Measurements from ENCODE around the gene INSM1.

The INSM1 gene

GRCh38 chr20:20417876-20418676, 50.2 kb downstream of the INSM1 start:
- no peak for DNase-seq (ENCODE audit: low spot score)

Measured in SK-N-DZ (cell line).